HepG2 (cell line): ENCODE data around the gene ATP9A. TPM values are rescaled to one million over a fixed set of nuclear protein-coding genes. Genes with fewer than 3 reads are reported as not detected.

ENCODE experiments used
- HES4 ChIP-seq: sonication (generic); formaldehyde crosslinking; IDR thresholded peaks from 2 replicates; pipeline ENCODE4 v1.9.0; 2021; ENCODE audit warnings: mild to moderate bottlenecking, missing genetic modification reagents, borderline replicate concordance
- IKZF4 ChIP-seq: sonication (generic); formaldehyde crosslinking; IDR thresholded peaks from 2 replicates; pipeline ENCODE4 v1.5.1; 2020; ENCODE audit warnings: borderline replicate concordance, mild to moderate bottlenecking, low read depth, missing genetic modification reagents; ENCODE audit errors: not compliant biosample characterization
- MAF1 ChIP-seq: sonication (generic); formaldehyde crosslinking; IDR thresholded peaks from 2 replicates; pipeline ENCODE4 v1.5.0; 2020; ENCODE audit warnings: missing genetic modification reagents, borderline replicate concordance
- MTA1 ChIP-seq: sonication (generic); formaldehyde crosslinking; IDR thresholded peaks from 2 replicates; pipeline ENCODE4 v1.4.0; 2020; ENCODE audit warnings: missing genetic modification reagents, mild to moderate bottlenecking, borderline replicate concordance
- MTF2 ChIP-seq: sonication (generic); formaldehyde crosslinking; IDR thresholded peaks from 2 replicates; pipeline ENCODE4 v1.5.0; 2020; ENCODE audit warnings: missing genetic modification reagents, borderline replicate concordance
- TSC22D2 ChIP-seq: sonication (generic); formaldehyde crosslinking; IDR thresholded peaks from 2 replicates; pipeline ENCODE4 v1.5.1; 2020; ENCODE audit warnings: missing genetic modification reagents, mild to moderate bottlenecking, borderline replicate concordance
- ZMYM3 ChIP-seq: sonication (generic); formaldehyde crosslinking; IDR thresholded peaks from 2 replicates; pipeline ENCODE4 v1.5.1; 2020; ENCODE audit warnings: mild to moderate bottlenecking, missing genetic modification reagents
- ZNF30 ChIP-seq: sonication (generic); formaldehyde crosslinking; IDR thresholded peaks from 2 replicates; pipeline ENCODE4 v1.5.0; 2020; ENCODE audit warnings: mild to moderate bottlenecking, missing genetic modification reagents
- ZNF546 ChIP-seq: sonication (generic); formaldehyde crosslinking; conservative IDR thresholded peaks from 2 replicates; pipeline ENCODE4 v1.8.1; 2023; ENCODE audit warnings: mild to moderate bottlenecking, missing genetic modification reagents
- ZNF768 ChIP-seq: sonication (generic); formaldehyde crosslinking; IDR thresholded peaks from 2 replicates; pipeline ENCODE4 v1.4.0; 2020; ENCODE audit warnings: missing genetic modification reagents
- ZNF788 ChIP-seq: sonication (generic); formaldehyde crosslinking; IDR thresholded peaks from 2 replicates; pipeline ENCODE4 v1.5.0; 2020; ENCODE audit warnings: mild to moderate bottlenecking, missing genetic modification reagents, borderline replicate concordance
- polyA plus RNA-seq, 8 experiments: library from polyadenylated mRNA; depleted of rRNA in 3 of 8; stranded (reverse) in 7 of 8; unstranded in 1 of 8; fragments of >200 nt; fragmentation: Illumina TruSeq in 4 of 8; extraction: Trizol in 4 of 8; gene quantifications; 2 replicates each; pipeline versions ENCODE4 v1.2.1 to v1.2.3, GENCODE V29; 2011 to 2016; ENCODE audit warnings: low read depth in 4 of 8, missing spikeins in 1 of 8, mixed read lengths in 1 of 8; ENCODE audit not compliant: insufficient read depth in 1 of 8
- total RNA-seq, 5 experiments: library from RNA; depleted of rRNA; stranded (reverse); fragments of >200 nt; fragmentation: Illumina TruSeq; extraction: Trizol; gene quantifications; 2 replicates each; pipeline ENCODE4 v1.2.3, GENCODE V29; 2016; ENCODE audit warnings: low read depth in 1 of 5
- TF ChIP-seq, protein P1 (sequence below): sonication (generic); formaldehyde crosslinking; IDR thresholded peaks from 2 replicates; pipeline ENCODE4 v1.4.0; 2020; ENCODE audit warnings: missing genetic modification reagents
- TF ChIP-seq, protein P2 (sequence below): sonication (generic); formaldehyde crosslinking; IDR thresholded peaks from 2 replicates; pipeline ENCODE4 v1.4.0; 2020; ENCODE audit warnings: missing genetic modification reagents
- TF ChIP-seq, protein P3 (sequence below): sonication (generic); formaldehyde crosslinking; IDR thresholded peaks from 2 replicates; pipeline ENCODE4 v1.4.0; 2020; ENCODE audit warnings: mild to moderate bottlenecking, low read depth, missing genetic modification reagents
- TF ChIP-seq, protein P4 (sequence below), 2 experiments: fragments of 450-650 bp in 1 of 2; sonication (generic) in 1 of 2; formaldehyde crosslinking; IDR thresholded peaks; 2 replicates each; pipeline versions ENCODE4 v1.5.0 to v1.8.0; 2020 to 2022; ENCODE audit warnings: mild to moderate bottlenecking in 1 of 2, missing genetic modification reagents in 1 of 2
- TF ChIP-seq, protein P5 (sequence below): IDR thresholded peaks from 2 replicates; pipeline ENCODE4 v1.6.1; 2016; ENCODE audit warnings: low read depth, borderline replicate concordance

ATP9A gene
- total and polyA plus RNA-seq, 2 of the 13 experiments (the other 11 are each of a cell fraction or from before 2014, with no cell fraction given), result 11.8 to 18.5 TPM

DNA sequence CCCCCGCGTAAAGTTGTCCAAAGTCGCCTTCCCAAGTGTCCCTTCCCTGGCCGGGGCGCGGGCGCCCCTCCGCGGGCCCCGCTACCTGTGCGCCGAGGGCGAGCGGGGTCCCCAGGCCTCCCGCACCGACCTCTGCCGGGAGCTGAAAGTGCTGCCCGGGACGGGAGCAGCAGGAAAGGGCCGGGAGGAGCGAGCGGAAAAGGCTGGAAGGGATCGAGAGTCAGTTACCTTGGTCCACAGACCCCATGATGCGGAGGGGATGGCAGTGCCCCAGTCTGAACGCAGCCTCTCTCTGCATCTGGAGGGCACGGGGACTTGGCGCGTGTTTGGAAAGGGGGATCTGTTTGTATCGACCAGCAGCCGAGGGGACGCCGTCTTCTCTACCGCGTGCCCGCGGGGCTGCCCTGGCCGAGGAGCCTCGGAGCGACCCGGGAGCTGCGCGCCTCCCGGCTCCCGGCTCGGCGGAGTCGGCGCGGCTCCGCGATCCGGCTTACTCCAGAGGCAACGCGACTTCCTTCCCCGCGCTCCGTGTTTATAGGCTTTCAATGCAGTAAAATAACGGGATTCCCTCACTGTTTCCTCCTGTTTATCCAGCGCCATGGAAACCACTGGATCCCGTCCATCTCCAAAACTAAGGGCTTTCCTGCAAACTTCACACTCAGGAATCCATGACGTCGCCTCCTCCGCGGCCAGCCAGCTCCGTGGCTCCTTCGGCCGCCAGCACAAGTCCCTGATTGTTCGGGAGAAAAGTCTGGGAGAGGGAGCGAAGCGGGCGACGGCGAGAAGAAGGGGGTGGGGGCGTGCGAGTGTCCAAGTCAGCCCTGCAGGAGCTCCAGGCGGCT, 205.6 kb downstream of the ATP9A start (continued):
- TF ChIP-seq, protein P1, sequence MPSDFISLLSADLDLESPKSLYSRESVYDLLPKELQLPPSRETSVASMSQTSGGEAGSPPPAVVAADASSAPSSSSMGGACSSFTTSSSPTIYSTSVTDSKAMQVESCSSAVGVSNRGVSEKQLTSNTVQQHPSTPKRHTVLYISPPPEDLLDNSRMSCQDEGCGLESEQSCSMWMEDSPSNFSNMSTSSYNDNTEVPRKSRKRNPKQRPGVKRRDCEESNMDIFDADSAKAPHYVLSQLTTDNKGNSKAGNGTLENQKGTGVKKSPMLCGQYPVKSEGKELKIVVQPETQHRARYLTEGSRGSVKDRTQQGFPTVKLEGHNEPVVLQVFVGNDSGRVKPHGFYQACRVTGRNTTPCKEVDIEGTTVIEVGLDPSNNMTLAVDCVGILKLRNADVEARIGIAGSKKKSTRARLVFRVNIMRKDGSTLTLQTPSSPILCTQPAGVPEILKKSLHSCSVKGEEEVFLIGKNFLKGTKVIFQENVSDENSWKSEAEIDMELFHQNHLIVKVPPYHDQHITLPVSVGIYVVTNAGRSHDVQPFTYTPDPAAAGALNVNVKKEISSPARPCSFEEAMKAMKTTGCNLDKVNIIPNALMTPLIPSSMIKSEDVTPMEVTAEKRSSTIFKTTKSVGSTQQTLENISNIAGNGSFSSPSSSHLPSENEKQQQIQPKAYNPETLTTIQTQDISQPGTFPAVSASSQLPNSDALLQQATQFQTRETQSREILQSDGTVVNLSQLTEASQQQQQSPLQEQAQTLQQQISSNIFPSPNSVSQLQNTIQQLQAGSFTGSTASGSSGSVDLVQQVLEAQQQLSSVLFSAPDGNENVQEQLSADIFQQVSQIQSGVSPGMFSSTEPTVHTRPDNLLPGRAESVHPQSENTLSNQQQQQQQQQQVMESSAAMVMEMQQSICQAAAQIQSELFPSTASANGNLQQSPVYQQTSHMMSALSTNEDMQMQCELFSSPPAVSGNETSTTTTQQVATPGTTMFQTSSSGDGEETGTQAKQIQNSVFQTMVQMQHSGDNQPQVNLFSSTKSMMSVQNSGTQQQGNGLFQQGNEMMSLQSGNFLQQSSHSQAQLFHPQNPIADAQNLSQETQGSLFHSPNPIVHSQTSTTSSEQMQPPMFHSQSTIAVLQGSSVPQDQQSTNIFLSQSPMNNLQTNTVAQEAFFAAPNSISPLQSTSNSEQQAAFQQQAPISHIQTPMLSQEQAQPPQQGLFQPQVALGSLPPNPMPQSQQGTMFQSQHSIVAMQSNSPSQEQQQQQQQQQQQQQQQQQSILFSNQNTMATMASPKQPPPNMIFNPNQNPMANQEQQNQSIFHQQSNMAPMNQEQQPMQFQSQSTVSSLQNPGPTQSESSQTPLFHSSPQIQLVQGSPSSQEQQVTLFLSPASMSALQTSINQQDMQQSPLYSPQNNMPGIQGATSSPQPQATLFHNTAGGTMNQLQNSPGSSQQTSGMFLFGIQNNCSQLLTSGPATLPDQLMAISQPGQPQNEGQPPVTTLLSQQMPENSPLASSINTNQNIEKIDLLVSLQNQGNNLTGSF (CRISPR knock-in tag), result peak; percentile 42; the same call in 1 of the 2 replicates
- no peak for TF ChIP-seq MAF1
- TF ChIP-seq MTF2 (CRISPR knock-in tag), result peak; percentile 73; the same call in 1 of the 2 replicates
- peak; percentile 55; the same call in 1 of the 2 replicates for TF ChIP-seq ZNF768 (CRISPR knock-in tag)
- peak; percentile 68; the same call in 1 of the 2 replicates for TF ChIP-seq HES4 (CRISPR knock-in tag)
- TF ChIP-seq, protein P2, sequence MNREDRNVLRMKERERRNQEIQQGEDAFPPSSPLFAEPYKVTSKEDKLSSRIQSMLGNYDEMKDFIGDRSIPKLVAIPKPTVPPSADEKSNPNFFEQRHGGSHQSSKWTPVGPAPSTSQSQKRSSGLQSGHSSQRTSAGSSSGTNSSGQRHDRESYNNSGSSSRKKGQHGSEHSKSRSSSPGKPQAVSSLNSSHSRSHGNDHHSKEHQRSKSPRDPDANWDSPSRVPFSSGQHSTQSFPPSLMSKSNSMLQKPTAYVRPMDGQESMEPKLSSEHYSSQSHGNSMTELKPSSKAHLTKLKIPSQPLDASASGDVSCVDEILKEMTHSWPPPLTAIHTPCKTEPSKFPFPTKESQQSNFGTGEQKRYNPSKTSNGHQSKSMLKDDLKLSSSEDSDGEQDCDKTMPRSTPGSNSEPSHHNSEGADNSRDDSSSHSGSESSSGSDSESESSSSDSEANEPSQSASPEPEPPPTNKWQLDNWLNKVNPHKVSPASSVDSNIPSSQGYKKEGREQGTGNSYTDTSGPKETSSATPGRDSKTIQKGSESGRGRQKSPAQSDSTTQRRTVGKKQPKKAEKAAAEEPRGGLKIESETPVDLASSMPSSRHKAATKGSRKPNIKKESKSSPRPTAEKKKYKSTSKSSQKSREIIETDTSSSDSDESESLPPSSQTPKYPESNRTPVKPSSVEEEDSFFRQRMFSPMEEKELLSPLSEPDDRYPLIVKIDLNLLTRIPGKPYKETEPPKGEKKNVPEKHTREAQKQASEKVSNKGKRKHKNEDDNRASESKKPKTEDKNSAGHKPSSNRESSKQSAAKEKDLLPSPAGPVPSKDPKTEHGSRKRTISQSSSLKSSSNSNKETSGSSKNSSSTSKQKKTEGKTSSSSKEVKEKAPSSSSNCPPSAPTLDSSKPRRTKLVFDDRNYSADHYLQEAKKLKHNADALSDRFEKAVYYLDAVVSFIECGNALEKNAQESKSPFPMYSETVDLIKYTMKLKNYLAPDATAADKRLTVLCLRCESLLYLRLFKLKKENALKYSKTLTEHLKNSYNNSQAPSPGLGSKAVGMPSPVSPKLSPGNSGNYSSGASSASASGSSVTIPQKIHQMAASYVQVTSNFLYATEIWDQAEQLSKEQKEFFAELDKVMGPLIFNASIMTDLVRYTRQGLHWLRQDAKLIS (CRISPR knock-in tag), result no peak
- TF ChIP-seq, protein P3, sequence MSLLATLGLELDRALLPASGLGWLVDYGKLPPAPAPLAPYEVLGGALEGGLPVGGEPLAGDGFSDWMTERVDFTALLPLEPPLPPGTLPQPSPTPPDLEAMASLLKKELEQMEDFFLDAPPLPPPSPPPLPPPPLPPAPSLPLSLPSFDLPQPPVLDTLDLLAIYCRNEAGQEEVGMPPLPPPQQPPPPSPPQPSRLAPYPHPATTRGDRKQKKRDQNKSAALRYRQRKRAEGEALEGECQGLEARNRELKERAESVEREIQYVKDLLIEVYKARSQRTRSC (CRISPR knock-in tag), result no peak
- TF ChIP-seq IKZF4, result peak; percentile 51
- 0 out of 2 replicates have a peak, but pooled peaks have one; percentile 49 for TF ChIP-seq ZNF788 (CRISPR knock-in tag)
- peak; percentile 45; the same call in 1 of the 2 replicates for TF ChIP-seq TSC22D2 (CRISPR knock-in tag)
- TF ChIP-seq, protein P4, sequence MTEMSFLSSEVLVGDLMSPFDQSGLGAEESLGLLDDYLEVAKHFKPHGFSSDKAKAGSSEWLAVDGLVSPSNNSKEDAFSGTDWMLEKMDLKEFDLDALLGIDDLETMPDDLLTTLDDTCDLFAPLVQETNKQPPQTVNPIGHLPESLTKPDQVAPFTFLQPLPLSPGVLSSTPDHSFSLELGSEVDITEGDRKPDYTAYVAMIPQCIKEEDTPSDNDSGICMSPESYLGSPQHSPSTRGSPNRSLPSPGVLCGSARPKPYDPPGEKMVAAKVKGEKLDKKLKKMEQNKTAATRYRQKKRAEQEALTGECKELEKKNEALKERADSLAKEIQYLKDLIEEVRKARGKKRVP (CRISPR knock-in tag; IDR thresholded peaks at IDR 0.05), result no peak
- TF ChIP-seq MTA1 (CRISPR knock-in tag), result peak; percentile 82
- TF ChIP-seq, protein P5, sequence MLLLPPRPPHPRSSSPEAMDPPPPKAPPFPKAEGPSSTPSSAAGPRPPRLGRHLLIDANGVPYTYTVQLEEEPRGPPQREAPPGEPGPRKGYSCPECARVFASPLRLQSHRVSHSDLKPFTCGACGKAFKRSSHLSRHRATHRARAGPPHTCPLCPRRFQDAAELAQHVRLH (CRISPR knock-in tag), result no peak
- no peak for TF ChIP-seq ZNF30
- TF ChIP-seq ZNF546 (CRISPR knock-in tag), result no peak
- TF ChIP-seq ZMYM3 (CRISPR knock-in tag), result peak; percentile 20; the same call in 1 of the 2 replicates
